Calu3 (cell line): ENCODE measurements around the gene TRIOBP. TPM values are rescaled to one million over a fixed set of nuclear protein-coding genes. Genes with fewer than 3 reads are reported as not detected.

ENCODE experiments used
- BruUV-seq: library from RNA; stranded (reverse); fragments of 400-500 nt; replicated peaks from 2 replicates; lab custom pipeline; 2021; lab: Mats Ljungman, UMichigan
- CTCF ChIA-PET: fragments of 300-600 bp; sonication (Branson Sonifier 250); formaldehyde crosslinking; loops from one replicate; lab custom pipeline; 2022; ENCODE audit warnings: antibody characterized with exemption; lab: Charles Lee
- DNase-seq: peaks from one replicate; pipeline ENCODE4 v3.0.0; 2022
- H3K27ac Mint-ChIP-seq: one replicate; pipeline ENCODE4 v1.8.0; 2022; ENCODE audit warnings: mixed read lengths; ENCODE audit not compliant: unreplicated experiment
- H3K27me3 Mint-ChIP-seq: one replicate; pipeline ENCODE4 v1.8.0; 2022; ENCODE audit warnings: mixed read lengths; ENCODE audit not compliant: unreplicated experiment
- H3K36me3 Mint-ChIP-seq: one replicate; pipeline ENCODE4 v1.8.0; 2022; ENCODE audit warnings: mild to moderate bottlenecking, moderate library complexity, mixed read lengths; ENCODE audit not compliant: insufficient read depth, unreplicated experiment
- H3K4me1 Mint-ChIP-seq: one replicate; pipeline ENCODE4 v1.8.0; 2022; ENCODE audit warnings: mild to moderate bottlenecking, low read depth, mixed read lengths; ENCODE audit not compliant: unreplicated experiment
- H3K4me3 Mint-ChIP-seq: one replicate; pipeline ENCODE4 v1.8.0; 2022; ENCODE audit warnings: mild to moderate bottlenecking, low read depth, moderate library complexity, mixed read lengths; ENCODE audit not compliant: unreplicated experiment
- H3K9me3 Mint-ChIP-seq: one replicate; pipeline ENCODE4 v1.8.0; 2022; ENCODE audit warnings: low read depth, mixed read lengths; ENCODE audit not compliant: unreplicated experiment
- intact Hi-C: fragments of 100-400 bp; cut with micrococcal nuclease; formaldehyde crosslinking; loops from one replicate; pipeline ENCODE4 v1.10.0; 2022; ENCODE audit not compliant: unreplicated experiment
- total RNA-seq: library from RNA; stranded (reverse); gene quantifications from 2 replicates; pipeline ENCODE4 v1.2.3, GENCODE V29; 2022
- TF ChIP-seq, protein P1 (sequence below): fragments of 200-600 bp; IDR thresholded peaks from one replicate; pipeline ENCODE4 v1.8.0; 2022; ENCODE audit warnings: antibody characterized with exemption; ENCODE audit not compliant: unreplicated experiment

Gene TRIOBP
- total RNA-seq, 1 experiment from 2014 or later: 85.3 TPM

DNA sequence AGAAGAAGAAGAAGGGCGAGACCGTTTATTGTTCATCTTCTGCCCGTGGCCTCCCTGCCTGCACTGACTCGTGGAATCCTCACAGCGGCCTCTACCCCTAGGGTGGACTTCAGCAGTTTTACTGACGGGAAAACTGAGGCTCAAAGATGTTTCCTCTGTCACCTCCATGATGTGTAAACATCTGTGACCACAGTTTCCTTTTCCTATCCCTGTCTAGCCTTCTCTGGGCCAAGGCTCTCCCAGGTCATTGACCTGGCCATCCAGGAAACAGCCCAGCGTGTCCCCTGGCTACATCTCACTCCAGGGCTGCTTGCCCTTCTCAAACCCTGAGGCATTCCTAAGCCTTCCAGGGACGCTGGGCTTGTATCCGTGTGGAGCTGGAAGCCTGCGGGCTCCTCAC is 61.8 kb downstream of the TRIOBP start:
- Mint-ChIP-seq H3K4me1 (peaks cover 2% of the 10 kb centered on the region), H3K27me3 (no peaks in the 10 kb centered on the region), H3K36me3 (peaks cover 69% of the 10 kb centered on the region), H3K9me3 (no peaks in the 10 kb centered on the region), H3K4me3 (no peak overlapping the region), H3K27ac (no peak overlapping the region)
- intact Hi-C loops: no loop called here
- CTCF ChIA-PET: no interaction called here
- TF ChIP-seq, protein P1, sequence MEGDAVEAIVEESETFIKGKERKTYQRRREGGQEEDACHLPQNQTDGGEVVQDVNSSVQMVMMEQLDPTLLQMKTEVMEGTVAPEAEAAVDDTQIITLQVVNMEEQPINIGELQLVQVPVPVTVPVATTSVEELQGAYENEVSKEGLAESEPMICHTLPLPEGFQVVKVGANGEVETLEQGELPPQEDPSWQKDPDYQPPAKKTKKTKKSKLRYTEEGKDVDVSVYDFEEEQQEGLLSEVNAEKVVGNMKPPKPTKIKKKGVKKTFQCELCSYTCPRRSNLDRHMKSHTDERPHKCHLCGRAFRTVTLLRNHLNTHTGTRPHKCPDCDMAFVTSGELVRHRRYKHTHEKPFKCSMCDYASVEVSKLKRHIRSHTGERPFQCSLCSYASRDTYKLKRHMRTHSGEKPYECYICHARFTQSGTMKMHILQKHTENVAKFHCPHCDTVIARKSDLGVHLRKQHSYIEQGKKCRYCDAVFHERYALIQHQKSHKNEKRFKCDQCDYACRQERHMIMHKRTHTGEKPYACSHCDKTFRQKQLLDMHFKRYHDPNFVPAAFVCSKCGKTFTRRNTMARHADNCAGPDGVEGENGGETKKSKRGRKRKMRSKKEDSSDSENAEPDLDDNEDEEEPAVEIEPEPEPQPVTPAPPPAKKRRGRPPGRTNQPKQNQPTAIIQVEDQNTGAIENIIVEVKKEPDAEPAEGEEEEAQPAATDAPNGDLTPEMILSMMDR: no peak
- no TSS peak for BruUV-seq
- no peak for DNase-seq

DNA sequence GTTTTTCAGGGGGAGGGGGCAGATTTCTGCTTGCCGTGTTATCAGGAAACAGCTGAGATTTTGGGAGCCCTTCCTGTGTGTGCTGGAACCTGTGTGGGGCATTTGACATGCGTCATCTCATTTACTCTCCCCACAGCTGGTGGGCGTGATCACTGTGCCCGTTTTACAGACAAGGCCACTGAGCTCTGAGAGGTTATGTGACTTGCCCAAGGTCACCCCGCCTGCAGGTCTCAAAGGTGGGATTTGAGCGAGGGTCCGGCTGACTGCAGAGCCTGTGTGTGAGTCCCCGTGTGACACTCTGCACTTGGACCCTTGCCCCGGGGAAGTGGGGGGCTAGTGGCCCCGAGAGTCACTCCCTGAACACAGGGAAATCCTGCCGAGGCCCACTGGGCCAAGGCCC is 62.4 kb downstream of the TRIOBP start:
- Mint-ChIP-seq H3K27me3 (no peaks in the 10 kb centered on the region), H3K36me3 (peaks cover 69% of the 10 kb centered on the region), H3K27ac (no peak overlapping the region), H3K4me1 (no peaks in the 10 kb centered on the region), H3K4me3 (no peak overlapping the region), H3K9me3 (no peaks in the 10 kb centered on the region)
- TF ChIP-seq, protein P1: no peak
- DNase-seq: no peak
- CTCF ChIA-PET: interaction anchor here (0.5 kb wide), 1 partner anchor 151 kb away, joined by 4 read pairs; the partner anchor contains the start of gene GGA1
- BruUV-seq: no TSS peak
- intact Hi-C loops: no loop called here

DNA sequence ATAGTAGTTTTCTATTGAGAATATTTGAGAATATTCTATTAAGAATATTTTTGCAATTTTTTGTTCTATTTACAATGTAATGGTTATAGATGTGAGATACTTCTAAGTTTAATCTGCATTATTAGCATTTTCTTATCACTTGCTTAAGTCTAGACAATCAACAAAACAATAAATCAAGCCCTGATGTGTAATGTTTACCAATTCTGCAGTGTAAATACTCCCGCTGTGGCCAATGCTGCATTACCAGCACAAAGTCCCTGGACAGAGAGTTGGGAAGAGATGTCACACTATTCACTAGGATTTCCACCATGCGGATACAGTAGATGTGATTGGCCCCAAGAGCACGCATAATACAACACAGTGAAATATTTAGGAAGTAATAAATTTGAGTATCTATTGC is 63.3 kb downstream of the TRIOBP start:
- TSS peak; percentile 21 for BruUV-seq
- Mint-ChIP-seq H3K4me1 (no peaks in the 10 kb centered on the region), H3K36me3 (peaks cover 69% of the 10 kb centered on the region), H3K27ac (no peak overlapping the region), H3K27me3 (no peaks in the 10 kb centered on the region), H3K4me3 (no peak overlapping the region), H3K9me3 (no peaks in the 10 kb centered on the region)
- no peak for DNase-seq
- CTCF ChIA-PET: interaction anchor here (0.5 kb wide), 1 partner anchor 152 kb away, joined by 4 read pairs; the partner anchor contains the start of gene GGA1
- TF ChIP-seq, protein P1: no peak
- intact Hi-C loops: no loop called here

DNA sequence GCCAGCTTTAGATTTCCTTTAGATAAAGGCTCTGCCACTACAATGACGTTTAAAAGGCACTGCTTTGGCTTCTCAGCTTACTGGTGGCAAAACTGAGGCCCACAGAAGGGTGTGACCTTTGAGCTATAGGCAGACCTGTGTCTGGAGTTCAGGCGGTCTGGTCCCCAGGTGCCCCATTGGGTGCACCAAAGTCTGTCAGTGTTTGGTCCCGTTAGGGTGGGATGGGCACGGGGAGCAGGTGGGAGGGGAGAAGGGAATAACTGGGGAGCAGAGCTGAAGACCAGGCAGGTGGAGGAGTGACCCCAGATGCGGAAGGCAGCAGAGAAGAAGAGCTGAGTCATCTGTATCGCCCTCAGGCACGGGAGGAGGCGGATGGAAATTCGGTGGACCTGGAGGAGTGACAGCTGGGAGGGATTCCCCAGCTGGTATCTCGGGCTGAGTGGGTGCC is 65.6 kb downstream of the TRIOBP start:
- H3K36me3 Mint-ChIP-seq: peaks cover 71% of the 10 kb centered on the region
- H3K27ac Mint-ChIP-seq: no peak overlapping the region
- CTCF ChIA-PET: no interaction called here
- no peaks in the 10 kb centered on the region for H3K4me1 Mint-ChIP-seq
- intact Hi-C loops: no loop called here
- no peaks in the 10 kb centered on the region for H3K9me3 Mint-ChIP-seq
- DNase-seq: no peak
- TF ChIP-seq, protein P1: no peak
- H3K27me3 Mint-ChIP-seq: no peaks in the 10 kb centered on the region
- no peak overlapping the region for H3K4me3 Mint-ChIP-seq
- BruUV-seq: no TSS peak
